ENCODE measurements around the gene PCDHA6.
"Not testable (repeated sequence)": the region's sequence is repeated elsewhere in the genome, so short reads cannot be mapped to it uniquely, and the experiment has no call there.

The PCDHA6 gene

GRCh38 chr5:140875085-140876065 lies 47.6 kb downstream of the PCDHA6 start, which contains the start of gene PCDHA12:
Gene PCDHA12 (plus strand): TSS chr5:140875308. CDS start chr5:140875473, 165 bp downstream.
- peak within 1 kb of the TSS; percentile 67 for H3K4me3 ChIP-seq (ENCODE audit: low read length)
- peak within 1 kb of the TSS; percentile 59 for H3K9ac ChIP-seq (ENCODE audit: low read depth, low read length)
- no peaks in the 10 kb centered on the region; the same call in 1 of the 2 replicates for H3K4me1 ChIP-seq (ENCODE audit: insufficient read depth, low read length)
- no peaks in the 10 kb centered on the region for H3K27me3 ChIP-seq (ENCODE audit: insufficient read depth, low read length)
- peaks cover 2% of the 10 kb centered on the region; the same call in 1 of the 2 replicates for H3K9me3 ChIP-seq (ENCODE audit: insufficient read depth, low read depth, low read length)
- no peak within 1 kb of the TSS for H3K27ac ChIP-seq (ENCODE audit: low read length)
- H3K36me3 ChIP-seq (ENCODE audit: insufficient read depth, low read depth, low read length): no peaks in the 10 kb centered on the region

- H3K27ac ChIP-seq (ENCODE audit: low read length); H3K4me1 ChIP-seq (ENCODE audit: insufficient read depth, low read length); H3K4me3 ChIP-seq (ENCODE audit: low read length); H3K9me3 ChIP-seq (ENCODE audit: insufficient read depth, low read depth, low read length); H3K9ac ChIP-seq (ENCODE audit: low read depth, low read length); H3K27me3 ChIP-seq (ENCODE audit: insufficient read depth, low read length); H3K36me3 ChIP-seq (ENCODE audit: insufficient read depth, low read depth, low read length): not testable (repeated sequence)
Observed at GRCh38 chr5:140876541-140877261, 48.9 kb downstream of the PCDHA6 start.

- Histone ChIP-seq H3K27ac (ENCODE audit: low read length) (no peak overlapping the region), H3K9ac (ENCODE audit: low read depth, low read length) (no peak overlapping the region), H3K9me3 (ENCODE audit: insufficient read depth, low read depth, low read length) (no peaks in the 10 kb centered on the region; the same call in 1 of the 2 replicates), H3K4me1 (ENCODE audit: insufficient read depth, low read length) (no peaks in the 10 kb centered on the region; the same call in 1 of the 2 replicates), H3K27me3 (ENCODE audit: insufficient read depth, low read length) (no peaks in the 10 kb centered on the region), H3K4me3 (ENCODE audit: low read length) (no peak overlapping the region), H3K36me3 (ENCODE audit: insufficient read depth, low read depth, low read length) (no peaks in the 10 kb centered on the region)
Observed at GRCh38 chr5:140877262-140877581, 49.5 kb downstream of the PCDHA6 start.
